Frontal cortex (tissue), 4 donors: Measurements from ENCODE around the gene SIL1. TPM values are rescaled to one million over a fixed set of nuclear protein-coding genes. Genes with fewer than 3 reads are reported as not detected.
"Not testable (repeated sequence)": the region's sequence is repeated elsewhere in the genome, so short reads cannot be mapped to it uniquely, and the experiment has no call there.

Experiments used
- DNase-seq, 2 donors: peaks; one replicate each; pipeline ENCODE4 v3.0.0; 2012; ENCODE audit warnings: low spot score in 2 of 2
- FAIRE-seq: peaks from 2 replicates; lab custom pipeline; 2012; peaks lifted over from hg19 to GRCh38; lab: Jason Lieb, UNC
- total RNA-seq: library from RNA; depleted of rRNA; stranded (reverse); fragments of >200 nt; gene quantifications from one replicate; pipeline ENCODE4 v1.2.3, GENCODE V29; 2014
- donor health status: control.
- donor health status: control.
- donor health status: control.

The SIL1 gene
- total RNA-seq, 1 donor from 2014 or later: 9.4 TPM

- DNase-seq (no peak), FAIRE-seq (no peak)
These were observed 118.1 kb downstream of the SIL1 start for GRCh38 chr5:139079991-139080610.

- FAIRE-seq (no peak), DNase-seq (no peak)
These were observed 118.8 kb downstream of the SIL1 start for GRCh38 chr5:139079225-139079990.

- FAIRE-seq (no peak), DNase-seq (no peak)
These were observed 119.8 kb downstream of the SIL1 start for GRCh38 chr5:139078345-139078744.

GRCh38 chr5:139077899-139078298 lies 120.3 kb downstream of the SIL1 start:
- DNase-seq (no peak), FAIRE-seq (no peak)

GRCh38 chr5:139076111-139076510 lies 122.1 kb downstream of the SIL1 start:
- no peak for FAIRE-seq
- no peak for DNase-seq

GRCh38 chr5:139075066-139076050 lies 122.8 kb downstream of the SIL1 start:
- FAIRE-seq: no peak
- DNase-seq: no peak

GRCh38 chr5:139073956-139074355 lies 124.2 kb downstream of the SIL1 start:
- FAIRE-seq, DNase-seq: not testable (repeated sequence)

- no peak for DNase-seq
- FAIRE-seq: no peak
These were observed 129.5 kb downstream of the SIL1 start for GRCh38 chr5:139068494-139069151.

- DNase-seq (no peak), FAIRE-seq (no peak)
These were observed 130.1 kb downstream of the SIL1 start for GRCh38 chr5:139068060-139068459.

- DNase-seq (no peak), FAIRE-seq (no peak)
These were observed 132.9 kb downstream of the SIL1 start for GRCh38 chr5:139065306-139065705.

GRCh38 chr5:139064613-139065012 lies 133.6 kb downstream of the SIL1 start:
- FAIRE-seq (no peak), DNase-seq (no peak)

GRCh38 chr5:139063664-139064054 lies 134.5 kb downstream of the SIL1 start:
- no peak for FAIRE-seq
- no peak for DNase-seq

GRCh38 chr5:139062910-139063663 lies 135.1 kb downstream of the SIL1 start:
- DNase-seq (no peak), FAIRE-seq (no peak)

GRCh38 chr5:139061856-139062255 lies 136.3 kb downstream of the SIL1 start:
- no peak for DNase-seq
- FAIRE-seq: no peak

- FAIRE-seq: no peak
- no peak for DNase-seq
These were observed 136.9 kb downstream of the SIL1 start for GRCh38 chr5:139061274-139061673.

GRCh38 chr5:139058121-139058520 lies 140.0 kb downstream of the SIL1 start:
- no peak for DNase-seq
- no peak for FAIRE-seq

GRCh38 chr5:139057045-139057939 lies 140.9 kb downstream of the SIL1 start:
- not testable (repeated sequence) for DNase-seq, FAIRE-seq

- FAIRE-seq (no peak), DNase-seq (no peak)
These were observed 145.2 kb downstream of the SIL1 start for GRCh38 chr5:139052975-139053374.
